Natural killer cell (primary cell): ENCODE measurements around the gene LRSAM1. TPM values are rescaled to one million over a fixed set of nuclear protein-coding genes. Genes with fewer than 3 reads are reported as not detected.

Experiments
- ATAC-seq, 3 donors: fragments of 150-1000 bp in 2 of 3; fragments of 200-7000 bp in 1 of 3; cut with Tn5 transposase; 1 replicate in 1 of 3; 2 replicates in 2 of 3; pipeline ENCODE4 v1.10.0; 2021; ENCODE audit warnings: mild to moderate bottlenecking in 2 of 3, moderate library complexity in 2 of 3
- DNase-seq, 2 donors: peaks; one replicate each; pipeline versions ENCODE4 v3.0.0 to v3.0.0-alpha.2; 2013 to 2021; ENCODE audit warnings: mixed read lengths in 1 of 2
- H3K27ac ChIP-seq: one replicate; pipeline ENCODE4 v1.5.1; 2013; ENCODE audit warnings: mild to moderate bottlenecking, low read length
- H3K27me3 ChIP-seq: one replicate; pipeline ENCODE4 v1.6.1; 2013; ENCODE audit warnings: low read length; ENCODE audit not compliant: control insufficient read depth, insufficient read depth
- H3K36me3 ChIP-seq: one replicate; pipeline ENCODE4 v1.6.1; 2013; ENCODE audit warnings: low read length; ENCODE audit not compliant: control insufficient read depth, insufficient read depth
- H3K4me1 ChIP-seq: one replicate; pipeline ENCODE4 v1.6.1; 2013; ENCODE audit warnings: low read length; ENCODE audit not compliant: control insufficient read depth, insufficient read depth
- H3K4me3 ChIP-seq: one replicate; pipeline ENCODE4 v1.5.1; 2013; ENCODE audit warnings: low read length
- H3K9me3 ChIP-seq: one replicate; pipeline ENCODE4 v1.6.1; 2013; ENCODE audit warnings: low read length; ENCODE audit not compliant: control insufficient read depth, insufficient read depth
- H3K27ac Mint-ChIP-seq, 2 donors: one replicate each; pipeline ENCODE4 v1.8.0; 2022; ENCODE audit warnings: mild to moderate bottlenecking in 2 of 2, mixed read lengths in 2 of 2, moderate library complexity in 1 of 2
- H3K27me3 Mint-ChIP-seq, 2 donors: one replicate each; pipeline ENCODE4 v1.8.0; 2022; ENCODE audit warnings: low read depth in 2 of 2, mixed read lengths in 2 of 2
- H3K36me3 Mint-ChIP-seq: one replicate; pipeline ENCODE4 v1.8.0; 2022; ENCODE audit warnings: mixed read lengths
- H3K4me1 Mint-ChIP-seq, 2 donors: one replicate each; pipeline ENCODE4 v1.8.0; 2022; ENCODE audit warnings: mixed read lengths in 2 of 2
- H3K4me3 Mint-ChIP-seq: one replicate; pipeline ENCODE4 v1.8.0; 2022; ENCODE audit warnings: mild to moderate bottlenecking, moderate library complexity, mixed read lengths
- H3K9me3 Mint-ChIP-seq, 2 donors: one replicate each; pipeline ENCODE4 v1.8.0; 2022; ENCODE audit warnings: mixed read lengths in 2 of 2
- CTCF ChIP-seq: fragments of 200-600 bp; IDR thresholded peaks from one replicate; pipeline ENCODE4 v1.8.0; 2022; ENCODE audit warnings: antibody characterized with exemption
- WGBS: methylation state at CpG from one replicate; pipeline ENCODE4 v1.1.7; 2013; ENCODE audit warnings: missing lambda C conversion rate; ENCODE audit not compliant: insufficient coverage; 5-methylcytosine and 5-hydroxymethylcytosine counted together
- intact Hi-C: fragments of 100-400 bp; cut with micrococcal nuclease; formaldehyde crosslinking; loops from one replicate; pipeline ENCODE4 v1.14.2; 2022
- total RNA-seq, 4 donors: library from RNA; stranded (reverse); fragments of 120-200 nt in 1 of 4; gene quantifications; one replicate each; pipeline versions ENCODE4 v1.2.3 to v1.2.4, GENCODE V29; 2013 to 2022

Gene LRSAM1
- total RNA-seq, 3 donors from 2014 or later (not counting 1 experiment from before 2014, with no cell fraction given) = 17.4 to 24.6 (median 20.7) TPM

- Mint-ChIP-seq H3K27ac (peak overlapping the region in 1 of 2 donors; percentile 93), H3K27me3 (no peaks in the 10 kb centered on the region), H3K4me3 (peak overlapping the region; percentile 96), H3K4me1 (peaks cover 43 to 52% of the 10 kb centered on the region in 2 donors), H3K9me3 (no peaks in the 10 kb centered on the region), H3K36me3 (no peaks in the 10 kb centered on the region)
- DNase-seq (no peak), ATAC-seq (no peak)
- Histone ChIP-seq H3K27ac (no peak overlapping the region), H3K4me1 (peaks cover 32% of the 10 kb centered on the region), H3K9me3 (no peaks in the 10 kb centered on the region), H3K27me3 (no peaks in the 10 kb centered on the region), H3K36me3 (peaks cover 26% of the 10 kb centered on the region), H3K4me3 (no peak overlapping the region)
- TF ChIP-seq CTCF = no peak
- 97% methylated on average over 3 of the region's 4 CpGs for WGBS
- intact Hi-C loops = no loop called here
Measured at GRCh38 chr9:127452691-127453090, 1.4 kb downstream of the LRSAM1 start.

- no peak for TF ChIP-seq CTCF
- ATAC-seq = no peak
- Histone ChIP-seq H3K27ac (no peak overlapping the region), H3K4me3 (no peak overlapping the region), H3K27me3 (no peaks in the 10 kb centered on the region), H3K9me3 (no peaks in the 10 kb centered on the region), H3K4me1 (peaks cover 15% of the 10 kb centered on the region), H3K36me3 (peaks cover 9% of the 10 kb centered on the region)
- Mint-ChIP-seq H3K4me1 (peaks cover 17 to 27% of the 10 kb centered on the region in 2 donors), H3K9me3 (no peaks in the 10 kb centered on the region), H3K36me3 (no peaks in the 10 kb centered on the region), H3K4me3 (no peak overlapping the region), H3K27ac (no peak overlapping the region), H3K27me3 (no peaks in the 10 kb centered on the region)
- intact Hi-C loops = no loop called here
- 48% methylated on average over 6 of the region's 6 CpGs for WGBS
- DNase-seq = peak in 1 of 2 donors; percentile 50
Measured at GRCh38 chr9:127455324-127455992, 4.1 kb downstream of the LRSAM1 start.

GRCh38 chr9:127457191-127457878, 6.0 kb downstream of the LRSAM1 start:
- Mint-ChIP-seq H3K4me1 (peaks cover 9 to 10% of the 10 kb centered on the region in 2 donors), H3K36me3 (no peaks in the 10 kb centered on the region), H3K27ac (no peak overlapping the region), H3K27me3 (no peaks in the 10 kb centered on the region), H3K4me3 (no peak overlapping the region), H3K9me3 (no peaks in the 10 kb centered on the region)
- WGBS = 93% methylated on average over 17 of the region's 17 CpGs
- Histone ChIP-seq H3K4me3 (no peak overlapping the region), H3K36me3 (peaks cover 22% of the 10 kb centered on the region), H3K9me3 (no peaks in the 10 kb centered on the region), H3K27me3 (no peaks in the 10 kb centered on the region), H3K4me1 (peaks cover 4% of the 10 kb centered on the region), H3K27ac (no peak overlapping the region)
- ATAC-seq = no peak
- DNase-seq = no peak
- no peak for TF ChIP-seq CTCF
- intact Hi-C loops = no loop called here
